GM13977 (cell line): Measurements from ENCODE around the gene SSTR3.
"Not testable (repeated sequence)": the region's sequence is repeated elsewhere in the genome, so short reads cannot be mapped to it uniquely, and the experiment has no call there.

ENCODE experiments used
- DNase-seq: peaks from one replicate; pipeline ENCODE4 v3.0.0; 2012; ENCODE audit warnings: low spot score
- in situ Hi-C: fragments of 300-500 bp; cut with MboI; formaldehyde crosslinking; loops from one replicate; pipeline ENCODE4 v1.12.0; 2022; ENCODE audit warnings: low sequenced_read_pairs, low pct_unique_long_range_greater_than_20kb, mixed read lengths, inconsistent platforms; ENCODE audit not compliant: unreplicated experiment
- TF ChIP-seq, protein P1 (sequence below): IDR thresholded peaks from 2 replicates; pipeline ENCODE4 v1.5.1; 2012; ENCODE audit warnings: mild to moderate bottlenecking, control low read depth; ENCODE audit not compliant: insufficient read depth; ENCODE audit errors: extremely low read depth, missing control alignments

The SSTR3 gene

DNA sequence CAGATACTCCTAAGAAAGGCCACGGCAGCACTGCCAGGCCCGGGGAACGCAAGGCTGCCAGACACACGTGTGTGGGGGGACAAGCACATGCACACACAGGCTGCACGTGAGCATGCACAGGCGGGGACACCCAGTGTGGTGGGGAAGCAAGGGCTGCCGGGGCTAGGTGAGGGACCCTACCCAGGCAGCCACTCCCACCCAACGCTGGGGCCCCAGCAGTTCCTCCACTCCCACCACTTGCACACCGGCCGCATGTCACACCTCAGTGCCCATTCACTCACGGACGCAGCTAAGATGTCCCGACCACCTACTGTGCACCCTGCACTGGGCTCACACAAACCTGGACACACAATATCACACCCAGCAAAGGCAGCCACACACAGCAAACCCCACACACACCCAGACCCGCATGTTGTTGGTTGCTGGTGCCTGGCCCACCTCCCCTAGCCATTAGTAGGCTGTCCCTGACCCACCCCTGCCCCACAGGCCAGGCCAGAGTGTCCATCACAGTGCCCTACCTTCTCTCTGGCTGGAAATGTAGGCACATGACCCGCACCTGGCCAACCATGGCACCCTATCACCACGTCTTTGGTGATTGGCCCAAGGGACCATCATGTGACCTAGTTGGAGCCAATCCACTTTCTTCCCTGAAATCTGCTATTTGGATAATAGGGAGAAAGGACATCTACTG is 8.8 kb downstream of the SSTR3 start:
- DNase-seq = no peak
- TF ChIP-seq, protein P1, sequence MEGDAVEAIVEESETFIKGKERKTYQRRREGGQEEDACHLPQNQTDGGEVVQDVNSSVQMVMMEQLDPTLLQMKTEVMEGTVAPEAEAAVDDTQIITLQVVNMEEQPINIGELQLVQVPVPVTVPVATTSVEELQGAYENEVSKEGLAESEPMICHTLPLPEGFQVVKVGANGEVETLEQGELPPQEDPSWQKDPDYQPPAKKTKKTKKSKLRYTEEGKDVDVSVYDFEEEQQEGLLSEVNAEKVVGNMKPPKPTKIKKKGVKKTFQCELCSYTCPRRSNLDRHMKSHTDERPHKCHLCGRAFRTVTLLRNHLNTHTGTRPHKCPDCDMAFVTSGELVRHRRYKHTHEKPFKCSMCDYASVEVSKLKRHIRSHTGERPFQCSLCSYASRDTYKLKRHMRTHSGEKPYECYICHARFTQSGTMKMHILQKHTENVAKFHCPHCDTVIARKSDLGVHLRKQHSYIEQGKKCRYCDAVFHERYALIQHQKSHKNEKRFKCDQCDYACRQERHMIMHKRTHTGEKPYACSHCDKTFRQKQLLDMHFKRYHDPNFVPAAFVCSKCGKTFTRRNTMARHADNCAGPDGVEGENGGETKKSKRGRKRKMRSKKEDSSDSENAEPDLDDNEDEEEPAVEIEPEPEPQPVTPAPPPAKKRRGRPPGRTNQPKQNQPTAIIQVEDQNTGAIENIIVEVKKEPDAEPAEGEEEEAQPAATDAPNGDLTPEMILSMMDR = no peak
- in situ Hi-C loops = loop anchor here (10.0 kb wide), 1 partner anchor 429 kb away; the partner anchor contains the start of gene IFT27

DNA sequence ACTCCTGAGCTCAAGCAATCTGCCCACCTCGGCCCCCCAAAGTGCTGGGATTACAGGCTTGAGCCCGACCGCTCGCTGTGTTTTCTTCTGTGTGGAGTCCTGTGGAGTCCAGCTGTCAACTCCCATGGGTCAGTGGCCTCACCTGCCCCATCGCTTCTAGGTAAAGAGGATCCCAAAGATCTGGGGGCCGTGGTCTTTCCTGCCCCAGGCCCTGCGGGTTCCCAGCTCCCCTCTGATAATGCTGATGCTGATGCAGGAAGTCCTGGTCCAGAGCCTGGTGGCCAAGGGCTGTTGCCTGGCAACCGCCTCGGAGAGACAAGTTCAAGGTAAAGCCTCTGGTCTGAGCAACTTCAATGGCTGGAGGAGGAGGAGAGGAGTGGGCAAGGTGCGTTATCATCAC is 9.6 kb downstream of the SSTR3 start:
- no peak for DNase-seq
- in situ Hi-C loops = loop anchor here (10.0 kb wide), 1 partner anchor 428 kb away; the partner anchor contains the start of gene IFT27
- TF ChIP-seq, protein P1 = no peak

DNA sequence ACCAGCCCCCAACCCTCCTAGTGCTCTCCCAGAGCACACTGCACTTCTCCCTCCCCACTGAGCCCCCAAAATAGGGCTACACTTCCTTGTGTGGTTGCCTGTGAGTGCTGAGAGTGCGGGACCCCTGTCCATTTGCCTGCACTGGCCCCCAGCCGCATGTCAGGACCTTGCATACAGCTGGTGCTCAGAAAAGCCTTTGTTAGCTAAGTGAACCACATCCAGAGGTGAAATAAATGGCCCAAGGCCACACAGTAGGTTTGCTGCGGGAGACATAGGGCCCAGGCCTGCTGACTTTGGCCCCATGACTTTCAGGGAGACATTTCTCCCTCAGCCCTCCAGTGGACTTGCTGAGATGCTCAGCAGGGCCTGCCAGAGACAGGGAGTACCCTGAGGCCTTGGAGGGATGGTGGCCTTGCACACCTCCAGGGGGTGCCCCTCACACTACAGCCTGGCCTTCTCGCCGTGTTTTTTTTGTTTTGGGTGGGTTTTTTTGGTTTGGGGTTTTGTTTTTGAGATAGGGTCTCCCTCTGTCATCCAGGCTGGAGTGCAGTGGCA is 10.2 kb downstream of the SSTR3 start:
- in situ Hi-C loops = loop anchor here (10.0 kb wide), 1 partner anchor 427 kb away; the partner anchor contains the start of gene IFT27
- TF ChIP-seq, protein P1 = no peak
- no peak for DNase-seq

- not testable (repeated sequence) for DNase-seq
- in situ Hi-C loops = loop anchor here (10.0 kb wide), 1 partner anchor 427 kb away; the partner anchor contains the start of gene IFT27
Measured at GRCh38 chr22:37201443-37201820, 10.8 kb downstream of the SSTR3 start.

DNA sequence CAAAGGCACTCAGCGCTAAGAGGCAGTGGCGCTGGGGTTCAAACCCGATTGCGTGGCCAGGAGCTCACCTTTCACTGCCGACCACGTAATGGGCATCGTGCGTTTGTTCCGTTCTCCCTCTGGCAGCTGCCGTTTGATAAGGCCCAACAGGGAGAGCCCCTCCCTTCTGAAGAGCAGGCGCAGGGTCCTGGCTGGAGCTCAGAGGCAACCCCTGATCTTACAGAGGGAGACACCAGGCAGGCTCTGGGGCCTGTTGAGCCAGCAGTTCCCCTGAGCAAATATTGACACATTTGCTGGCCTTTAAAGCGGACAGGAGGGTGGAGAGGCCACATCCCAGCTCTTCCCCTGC is 12.5 kb downstream of the SSTR3 start:
- in situ Hi-C loops = loop anchor here (10.0 kb wide), 1 partner anchor 425 kb away; the partner anchor contains the start of gene IFT27
- DNase-seq = no peak
- TF ChIP-seq, protein P1 = peak; percentile 21

DNA sequence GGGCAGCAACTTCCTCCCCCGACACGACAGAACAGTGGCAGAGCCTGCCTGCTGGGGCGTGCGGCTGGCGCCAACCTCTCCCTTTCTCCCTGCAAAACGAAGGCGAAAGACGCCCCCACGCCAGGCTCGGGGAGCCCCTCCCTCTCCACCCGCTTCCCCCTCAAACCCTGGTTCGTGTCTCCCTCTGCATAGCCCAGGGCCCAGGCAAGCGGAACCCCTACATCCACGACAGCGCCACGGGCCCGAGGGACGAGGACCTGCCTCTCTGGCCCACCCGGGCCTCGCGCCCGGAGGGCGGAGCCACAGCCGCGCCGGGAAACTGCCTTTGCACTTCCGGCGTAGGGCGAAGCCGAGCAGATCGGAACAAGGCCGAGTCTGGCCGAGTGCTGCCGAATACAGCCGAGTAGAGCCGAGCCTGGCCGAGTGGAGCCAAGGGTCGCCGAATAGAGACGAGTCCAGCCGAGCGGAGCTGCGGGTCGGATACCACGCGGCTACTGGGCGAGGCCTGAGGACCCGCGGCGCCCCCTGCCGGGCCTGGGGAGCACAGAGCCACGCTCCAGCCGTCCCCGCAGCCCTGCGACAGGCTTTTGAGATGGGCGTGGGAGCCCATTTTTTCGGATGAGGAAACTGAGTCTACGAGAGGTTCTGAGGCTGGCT is 13.0 kb downstream of the SSTR3 start:
- in situ Hi-C loops = no loop called here
- TF ChIP-seq, protein P1 = peak; percentile 91
- DNase-seq = peak; percentile 100
